Ovary (tissue), 9 donors: ENCODE results near the gene ADCYAP1R1. TPM values are rescaled to one million over a fixed set of nuclear protein-coding genes. Genes with fewer than 3 reads are reported as not detected.

Source experiments
- DNase-seq, 5 donors: peaks; one replicate each; pipeline ENCODE4 v3.0.0-alpha.2; 2019 to 2020
- H3K27ac ChIP-seq, 2 donors: fragments of 200-600 bp; one replicate each; pipeline versions ENCODE4 v1.5.1 to v1.8.0; 2019 to 2022
- H3K27me3 ChIP-seq: fragments of 200-600 bp; one replicate; pipeline ENCODE4 v1.8.0; 2022
- H3K36me3 ChIP-seq: fragments of 200-600 bp; sonication (generic); one replicate; pipeline ENCODE4 v1.5.1; 2019
- H3K4me1 ChIP-seq: one replicate; pipeline ENCODE4 v1.8.1; 2013; ENCODE audit warnings: mild to moderate bottlenecking, moderate library complexity; ENCODE audit not compliant: insufficient read depth
- H3K4me3 ChIP-seq: fragments of 200-600 bp; sonication (generic); one replicate; pipeline ENCODE4 v1.5.1; 2017
- H3K9me3 ChIP-seq, 2 donors: fragments of 200-600 bp in 1 of 2; sonication (generic) in 1 of 2; one replicate each; pipeline versions ENCODE4 v1.5.1 to v1.8.1; 2013 to 2019; ENCODE audit warnings: mild to moderate bottlenecking in 1 of 2, moderate library complexity in 1 of 2
- EP300 ChIP-seq: sonication (generic); formaldehyde crosslinking; IDR thresholded peaks from one replicate; pipeline ENCODE4 v1.6.1; 2017; ENCODE audit warnings: antibody characterized with exemption
- POLR2A ChIP-seq: fragments of 450-650 bp; IDR thresholded peaks from one replicate; pipeline ENCODE4 v1.6.1; 2017; ENCODE audit warnings: antibody characterized with exemption, mild to moderate bottlenecking, moderate library complexity
- WGBS, 3 donors: extraction: QIAGEN DNeasy Blood & Tissue Kit in 1 of 3; methylation state at CpG; one replicate each; pipeline versions ENCODE4 v1.1.5 to v1.1.7; 2013 to 2017; 5-methylcytosine and 5-hydroxymethylcytosine counted together
- intact Hi-C, 4 donors: fragments of 100-400 bp; cut with DNase I; formaldehyde crosslinking; loops; one replicate each; pipeline versions ENCODE4 v1.11.0 to v1.15.1; 2022 to 2023
- polyA plus RNA-seq, 2 donors: library from polyadenylated mRNA; stranded (reverse); fragments of 200-250 nt in 1 of 2; fragments of 350-450 nt in 1 of 2; fragmentation: Illumina TruSeq in 1 of 2; extraction: RNeasy Lipid Tissue Mini Kit (QIAGEN cat#74804) in 1 of 2; gene quantifications; one replicate each; pipeline ENCODE4 v1.2.3, GENCODE V29; 2013 to 2014
- total RNA-seq, 7 donors: library from RNA; depleted of rRNA in 2 of 7; stranded (reverse); fragments of >200 nt in 2 of 7; fragmentation: NEBNext Ultra II Directional in 3 of 7; extraction: Animal tissue kit (Norgen Biotek cat#: 25700) in 3 of 7; gene quantifications; one replicate each; pipeline versions ENCODE4 v1.1.0 to v1.2.4, GENCODE V29; 2016 to 2023
- TF ChIP-seq, protein P1 (sequence below), 3 donors: fragments of 450-650 bp in 2 of 3; fragments of 200-600 bp in 1 of 3; IDR thresholded peaks; one replicate each; pipeline versions ENCODE4 v1.5.1 to v1.8.0; 2016 to 2022; ENCODE audit warnings: antibody characterized with exemption in 3 of 3, mild to moderate bottlenecking in 1 of 3
- donor health status: DM: no; HTN: no; CAD: no; lungs with moderate emphysema.
- donor health status: DM: no; HTN: no; CAD: no.
- donor health status: Bipolar disorder and iron deficiency.
- donor health status: DM: yes; HTN: yes; CAD: no.
- donor health status: DM: no; HTN: no; CAD: no.
- donor health status: DM: yes; HTN: yes; CAD: no.

Gene ADCYAP1R1
- total and polyA plus RNA-seq, 9 donors: 0.33 to 9.2 (median 5.0) TPM

DNA sequence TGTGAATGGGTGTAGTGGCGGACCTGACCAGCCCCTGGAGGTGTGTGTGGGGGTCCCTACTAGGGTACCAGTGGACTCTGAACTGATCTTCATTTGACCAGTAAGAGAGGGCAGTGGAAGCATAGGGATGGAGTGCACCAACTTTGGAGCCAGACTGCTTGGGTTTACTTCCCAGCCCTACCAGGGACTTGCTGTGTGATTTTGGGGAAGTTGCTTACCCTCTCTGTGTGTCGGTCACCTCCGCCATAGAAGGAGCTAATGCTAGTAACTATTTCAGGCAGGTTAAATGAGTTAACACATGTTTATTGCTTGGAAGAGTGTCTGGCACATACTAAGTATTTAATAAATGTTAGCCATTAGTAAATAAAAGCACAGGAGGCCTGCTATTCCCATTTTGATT, 6.6 kb downstream of the ADCYAP1R1 start:
- intact Hi-C loops: no loop called here
- WGBS, 3 donors: 96 to 97% (median 96%) methylated on average over 3 of the region's 3 CpGs
- Histone ChIP-seq H3K36me3 (no peaks in the 10 kb centered on the region), H3K27ac (no peak overlapping the region), H3K9me3 (no peaks in the 10 kb centered on the region), H3K4me1 (peaks cover under 1% of the 10 kb centered on the region), H3K27me3 (no peaks in the 10 kb centered on the region), H3K4me3 (no peak overlapping the region)
- TF ChIP-seq EP300 (no peak), POLR2A (no peak)
- TF ChIP-seq, protein P1, sequence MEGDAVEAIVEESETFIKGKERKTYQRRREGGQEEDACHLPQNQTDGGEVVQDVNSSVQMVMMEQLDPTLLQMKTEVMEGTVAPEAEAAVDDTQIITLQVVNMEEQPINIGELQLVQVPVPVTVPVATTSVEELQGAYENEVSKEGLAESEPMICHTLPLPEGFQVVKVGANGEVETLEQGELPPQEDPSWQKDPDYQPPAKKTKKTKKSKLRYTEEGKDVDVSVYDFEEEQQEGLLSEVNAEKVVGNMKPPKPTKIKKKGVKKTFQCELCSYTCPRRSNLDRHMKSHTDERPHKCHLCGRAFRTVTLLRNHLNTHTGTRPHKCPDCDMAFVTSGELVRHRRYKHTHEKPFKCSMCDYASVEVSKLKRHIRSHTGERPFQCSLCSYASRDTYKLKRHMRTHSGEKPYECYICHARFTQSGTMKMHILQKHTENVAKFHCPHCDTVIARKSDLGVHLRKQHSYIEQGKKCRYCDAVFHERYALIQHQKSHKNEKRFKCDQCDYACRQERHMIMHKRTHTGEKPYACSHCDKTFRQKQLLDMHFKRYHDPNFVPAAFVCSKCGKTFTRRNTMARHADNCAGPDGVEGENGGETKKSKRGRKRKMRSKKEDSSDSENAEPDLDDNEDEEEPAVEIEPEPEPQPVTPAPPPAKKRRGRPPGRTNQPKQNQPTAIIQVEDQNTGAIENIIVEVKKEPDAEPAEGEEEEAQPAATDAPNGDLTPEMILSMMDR (IDR thresholded peaks at IDR 0.05): no peak
- DNase-seq: no peak

DNA sequence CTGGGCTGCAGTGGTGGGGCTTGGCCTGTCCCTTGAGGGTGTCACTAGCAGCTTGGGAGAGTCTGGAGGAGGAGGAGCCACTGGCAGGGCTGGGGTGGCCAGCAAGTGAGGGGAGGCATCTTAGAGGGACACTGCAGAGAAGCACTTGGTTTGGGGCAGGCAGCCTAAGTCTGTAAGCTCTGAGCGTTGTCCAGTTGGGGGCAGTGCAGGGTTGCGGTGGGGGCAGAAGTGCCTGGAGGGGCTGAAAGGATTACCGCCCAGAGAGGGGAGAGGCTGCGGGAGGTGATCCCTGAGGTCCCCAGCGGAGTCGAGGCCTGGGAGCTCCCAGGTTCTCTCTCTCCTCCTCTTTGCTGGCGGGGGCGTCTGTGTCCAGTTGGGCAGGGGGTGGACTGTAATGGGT, 7.4 kb downstream of the ADCYAP1R1 start:
- TF ChIP-seq EP300 (no peak), POLR2A (no peak)
- TF ChIP-seq, protein P1 (IDR thresholded peaks at IDR 0.05): no peak
- H3K9me3 ChIP-seq: no peaks in the 10 kb centered on the region
- 75 to 84% (median 78%) methylated on average over 8 of the region's 8 CpGs for WGBS, 3 donors
- no peak overlapping the region for H3K4me3 ChIP-seq
- H3K36me3 ChIP-seq: no peaks in the 10 kb centered on the region
- no peak overlapping the region for H3K27ac ChIP-seq
- H3K4me1 ChIP-seq: no peaks in the 10 kb centered on the region
- intact Hi-C loops: no loop called here
- DNase-seq: no peak
- no peaks in the 10 kb centered on the region for H3K27me3 ChIP-seq

DNA sequence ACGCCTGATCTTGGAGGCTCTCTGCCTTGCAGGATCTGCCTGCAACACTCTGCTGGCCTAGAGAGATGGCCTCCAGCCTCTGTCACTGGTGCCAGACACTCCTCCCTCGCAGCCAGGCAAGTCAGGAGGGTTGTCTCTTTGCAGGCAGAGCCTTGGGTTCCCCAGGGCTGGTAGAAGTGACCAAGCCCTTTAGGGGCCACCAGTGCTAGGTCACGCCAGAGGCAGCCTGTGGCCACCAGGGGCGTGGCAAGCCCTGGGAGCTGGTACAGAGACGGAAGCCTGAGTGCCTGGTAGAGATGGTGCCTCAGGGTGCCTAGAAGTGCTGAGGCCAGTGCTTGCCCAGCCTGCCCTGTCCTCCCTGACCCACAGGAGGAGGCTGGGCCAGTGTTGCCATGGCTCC, 9.1 kb downstream of the ADCYAP1R1 start:
- Histone ChIP-seq H3K36me3 (no peaks in the 10 kb centered on the region), H3K4me1 (no peaks in the 10 kb centered on the region), H3K9me3 (no peaks in the 10 kb centered on the region), H3K27me3 (no peaks in the 10 kb centered on the region), H3K4me3 (no peak overlapping the region), H3K27ac (no peak overlapping the region)
- intact Hi-C loops: no loop called here
- WGBS, 3 donors: 73 to 85% (median 82%) methylated on average over 5 of the region's 5 CpGs
- DNase-seq: no peak
- TF ChIP-seq EP300 (no peak), POLR2A (no peak)
- TF ChIP-seq, protein P1 (IDR thresholded peaks at IDR 0.05): no peak

DNA sequence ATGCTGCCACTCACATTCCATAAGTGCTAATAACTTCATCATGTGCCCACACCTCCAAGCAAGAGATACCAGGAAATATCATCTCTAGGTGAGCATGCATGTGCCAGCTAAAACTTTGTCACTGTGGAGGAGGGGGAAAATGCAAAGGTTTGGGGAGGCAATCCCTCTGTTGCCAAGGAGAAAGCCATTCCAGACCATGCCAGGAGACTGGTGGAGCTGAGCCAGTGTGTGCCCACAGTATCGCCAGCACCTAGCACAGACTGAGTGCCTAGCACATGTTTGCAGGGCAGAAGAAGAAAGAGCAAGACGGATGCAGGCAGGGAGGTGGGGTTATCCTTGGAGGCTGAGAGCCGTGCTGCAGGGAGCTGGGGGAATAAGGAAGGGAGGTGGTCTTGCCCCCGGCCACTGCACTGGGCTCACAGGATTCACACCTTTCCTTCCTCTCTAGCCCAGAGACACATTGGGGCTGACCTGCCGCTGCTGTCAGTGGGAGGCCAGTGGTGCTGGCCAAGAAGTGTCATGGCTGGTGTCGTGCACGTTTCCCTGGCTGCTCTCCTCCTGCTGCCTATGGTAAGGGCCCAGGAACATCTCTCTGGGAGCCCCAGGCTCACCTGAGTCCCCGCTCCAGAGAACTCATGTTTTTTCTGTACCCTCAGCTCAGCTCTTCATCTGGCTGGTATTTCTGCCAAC, 10.8 kb downstream of the ADCYAP1R1 start:
- 83 to 91% (median 88%) methylated on average over 8 of the region's 8 CpGs for WGBS, 3 donors
- no peak for DNase-seq
- Histone ChIP-seq H3K4me1 (no peaks in the 10 kb centered on the region), H3K4me3 (no peak overlapping the region), H3K36me3 (no peaks in the 10 kb centered on the region), H3K27me3 (no peaks in the 10 kb centered on the region), H3K27ac (no peak overlapping the region), H3K9me3 (no peaks in the 10 kb centered on the region)
- intact Hi-C loops: no loop called here
- TF ChIP-seq POLR2A: no peak
- TF ChIP-seq, protein P1 (IDR thresholded peaks at IDR 0.05): no peak
- TF ChIP-seq EP300: no peak
